GM12865 (cell line): ENCODE data around the gene KRT28.
"Not testable (repeated sequence)": the region's sequence is repeated elsewhere in the genome, so short reads cannot be mapped to it uniquely, and the experiment has no call there.

Experiments
- DNase-seq: peaks from one replicate; pipeline ENCODE4 v3.0.0; 2010; ENCODE audit warnings: low read depth
- H3K4me3 ChIP-seq: 2 replicates; pipeline ENCODE4 v1.5.1; 2011; ENCODE audit warnings: mild to moderate bottlenecking, low read depth, low read length, control low read depth
- CTCF ChIP-seq: IDR thresholded peaks from 2 replicates; pipeline ENCODE4 v1.5.1; 2011; ENCODE audit warnings: low read length, control low read depth, low read depth, inconsistent platforms; ENCODE audit not compliant: insufficient read depth; ENCODE audit errors: missing control alignments

Gene KRT28

GRCh38 chr17:40750391-40750790, 49.4 kb downstream of the KRT28 start:
- TF ChIP-seq CTCF: no peak
- no peak overlapping the region for H3K4me3 ChIP-seq
- DNase-seq: no peak

GRCh38 chr17:40748666-40749065, 51.1 kb downstream of the KRT28 start:
- DNase-seq, H3K4me3 ChIP-seq: not testable (repeated sequence)
